A549 (cell line): ENCODE results near the gene SERPINE3. TPM values are rescaled to one million over a fixed set of nuclear protein-coding genes. Genes with fewer than 3 reads are reported as not detected.

Experiments used
- ATAC-seq, 2 experiments: fragments of 200-7000 bp in 1 of 2; fragments of >200 bp in 1 of 2; cut with Nextera tagmentation in 1 of 2; cut with Tn5 transposase in 1 of 2; 3 replicates each; pipeline versions ENCODE4 v1.8.0 to v1.9.1; 2018 to 2020; ENCODE audit warnings: mild to moderate bottlenecking in 1 of 2, moderate library complexity in 1 of 2
- CTCF ChIA-PET: fragments of 300-600 bp; sonication (Branson Sonifier 250); formaldehyde crosslinking; extraction: SDS; loops from one replicate; lab custom pipeline; 2021; ENCODE audit warnings: antibody characterized with exemption, inconsistent platforms; lab: Yijun Ruan, JAX
- POLR2A ChIA-PET: fragments of 350-600 bp; formaldehyde crosslinking; extraction: SDS; loops from one replicate; lab custom pipeline; 2021; ENCODE audit warnings: antibody characterized with exemption, inconsistent platforms; lab: Yijun Ruan, JAX
- DNase-seq, 2 experiments: peaks; one replicate each; pipeline versions ENCODE4 v3.0.0 to v3.0.0-alpha.2; 2011 to 2016; ENCODE audit warnings: low read depth in 1 of 2, low spot score in 1 of 2
- FAIRE-seq: peaks from 2 replicates; lab custom pipeline; 2011; peaks lifted over from hg19 to GRCh38; lab: Jason Lieb, UNC
- H3K27ac ChIP-seq, 2 experiments: fragments of >200 bp; sonication (Bioruptor Twin); formaldehyde crosslinking; 3 replicates each; pipeline ENCODE4 v1.5.1; 2016 to 2017
- H3K4me1 ChIP-seq: fragments of >200 bp; sonication (Bioruptor Twin); formaldehyde crosslinking; 3 replicates; pipeline ENCODE4 v1.6.1; 2016
- H3K4me2 ChIP-seq: fragments of >200 bp; sonication (Bioruptor Twin); formaldehyde crosslinking; 3 replicates; pipeline ENCODE4 v1.6.1; 2016
- H3K4me3 ChIP-seq: fragments of >200 bp; sonication (Bioruptor Twin); formaldehyde crosslinking; 3 replicates; pipeline ENCODE4 v1.5.1; 2016
- H3K9me3 ChIP-seq: fragments of >200 bp; sonication (Bioruptor Twin); formaldehyde crosslinking; 3 replicates; pipeline ENCODE4 v1.6.1; 2016
- BHLHE40 ChIP-seq: IDR thresholded peaks from 2 replicates; pipeline ENCODE4 v1.6.1; 2012; ENCODE audit warnings: low read depth, low read length, inconsistent platforms
- CBX2 ChIP-seq: fragments of 200-600 bp; sonication (generic); IDR thresholded peaks from 2 replicates; pipeline ENCODE4 v1.6.1; 2016; ENCODE audit warnings: low read depth, mild to moderate bottlenecking, borderline replicate concordance
- E2F6 ChIP-seq: IDR thresholded peaks from 2 replicates; pipeline ENCODE4 v1.6.1; 2012; ENCODE audit warnings: low read depth, borderline replicate concordance
- EHMT2 ChIP-seq: fragments of 200-600 bp; sonication (generic); IDR thresholded peaks from 2 replicates; pipeline ENCODE4 v1.6.1; 2016; ENCODE audit warnings: antibody characterized with exemption, low read depth, mild to moderate bottlenecking, moderate library complexity
- EP300 ChIP-seq, 2 experiments: fragments of >200 bp; sonication (Bioruptor Twin); formaldehyde crosslinking; IDR thresholded peaks; 2 replicates in 1 of 2; 3 replicates in 1 of 2; pipeline ENCODE4 v1.6.1; 2016 to 2017
- ESRRA ChIP-seq: fragments of 150-350 bp; IDR thresholded peaks from 2 replicates; pipeline ENCODE4 v1.6.1; 2014; ENCODE audit warnings: mild to moderate bottlenecking, low read length, borderline replicate concordance
- FOSB ChIP-seq: fragments of 250-450 bp; sonication (Bioruptor Pico); IDR thresholded peaks from 2 replicates; pipeline ENCODE4 v1.5.0; 2020; ENCODE audit warnings: mild to moderate bottlenecking, moderate library complexity
- FOXS1 ChIP-seq: fragments of 250-450 bp; sonication (Bioruptor Pico); IDR thresholded peaks from 2 replicates; pipeline ENCODE4 v1.5.0; 2020; ENCODE audit warnings: mild to moderate bottlenecking, moderate library complexity
- HDAC2 ChIP-seq: fragments of 200-600 bp; sonication (generic); IDR thresholded peaks from 2 replicates; pipeline ENCODE4 v1.6.1; 2016
- HEYL ChIP-seq: fragments of 250-450 bp; sonication (Bioruptor Pico); IDR thresholded peaks from 2 replicates; pipeline ENCODE4 v1.8.0; 2021; ENCODE audit warnings: mild to moderate bottlenecking, moderate library complexity
- HMGXB4 ChIP-seq: fragments of 250-450 bp; sonication (Bioruptor Pico); IDR thresholded peaks from 2 replicates; pipeline ENCODE4 v1.5.0; 2021; ENCODE audit warnings: mild to moderate bottlenecking, moderate library complexity, borderline replicate concordance
- JUNB ChIP-seq: fragments of >200 bp; sonication (Bioruptor Twin); formaldehyde crosslinking; IDR thresholded peaks from 2 replicates; pipeline ENCODE4 v1.6.1; 2016
- KDM1A ChIP-seq: fragments of 200-600 bp; sonication (generic); IDR thresholded peaks from 2 replicates; pipeline ENCODE4 v1.6.1; 2016; ENCODE audit warnings: low read depth, mild to moderate bottlenecking
- MAX ChIP-seq: IDR thresholded peaks from 2 replicates; pipeline ENCODE4 v1.6.1; 2012
- MYC ChIP-seq: IDR thresholded peaks from 2 replicates; pipeline ENCODE4 v1.6.1; 2012; ENCODE audit warnings: mild to moderate bottlenecking, inconsistent platforms, low read length, improper control_type of control experiment, borderline replicate concordance
- PBX3 ChIP-seq: IDR thresholded peaks from 2 replicates; pipeline ENCODE4 v1.6.1; 2012
- POLR2AphosphoS2 ChIP-seq: conservative IDR thresholded peaks from 2 replicates; pipeline ENCODE4 v1.6.1; 2012; ENCODE audit warnings: low read length, improper control_type of control experiment, inconsistent platforms
- RARB ChIP-seq: fragments of 250-450 bp; sonication (Bioruptor Pico); IDR thresholded peaks from 2 replicates; pipeline ENCODE4 v1.8.0; 2021; ENCODE audit warnings: mild to moderate bottlenecking, moderate library complexity
- REST ChIP-seq: fragments of 200-600 bp; sonication (generic); IDR thresholded peaks from 2 replicates; pipeline ENCODE4 v1.6.1; 2016; ENCODE audit warnings: antibody characterized with exemption, mild to moderate bottlenecking, moderate library complexity
- RFX5 ChIP-seq: fragments of 450-650 bp; IDR thresholded peaks from 2 replicates; pipeline ENCODE4 v1.7.1; 2014; ENCODE audit warnings: antibody characterized with exemption, mild to moderate bottlenecking, moderate library complexity
- TFCP2L1 ChIP-seq: fragments of 250-450 bp; sonication (Bioruptor Pico); IDR thresholded peaks from 2 replicates; pipeline ENCODE4 v1.5.0; 2021; ENCODE audit warnings: mild to moderate bottlenecking
- ZC3H11A ChIP-seq: fragments of 450-650 bp; IDR thresholded peaks from 2 replicates; pipeline ENCODE4 v1.6.1; 2014; ENCODE audit warnings: antibody characterized with exemption, mild to moderate bottlenecking
- ZFP36 ChIP-seq: fragments of 450-650 bp; IDR thresholded peaks from 2 replicates; pipeline ENCODE4 v1.6.1; 2014; ENCODE audit warnings: borderline replicate concordance; ENCODE audit not compliant: partially characterized antibody
- ZNF302 ChIP-seq: fragments of 250-450 bp; sonication (Bioruptor Pico); IDR thresholded peaks from 2 replicates; pipeline ENCODE4 v1.9.0; 2021; ENCODE audit warnings: inconsistent platforms, mild to moderate bottlenecking, moderate library complexity
- WGBS: methylation state at CpG from one replicate; pipeline ENCODE4 v1.1.6; 2017; ENCODE audit errors: missing lambda C conversion rate; 5-methylcytosine and 5-hydroxymethylcytosine counted together
- polyA plus RNA-seq, 4 experiments: library from polyadenylated mRNA; depleted of rRNA in 3 of 4; stranded (reverse); fragments of >200 nt; fragmentation: RNase III in 1 of 4; extraction: RNeasy Plus Mini Kit Qiagen cat#74134 plus additional on column Dnase treatment in 1 of 4; gene quantifications; 2 replicates in 3 of 4; 3 replicates in 1 of 4; pipeline ENCODE4 v1.2.3, GENCODE V29; 2011 to 2017

The SERPINE3 gene
- polyA plus RNA-seq, 2 of the 4 experiments (the other 2 are of a cell fraction), result 0.09 TPM; not detected in 1

GRCh38 chr13:51346397-51346796 lies 6.9 kb downstream of the SERPINE3 start (continued):
- TF ChIP-seq HDAC2, result no peak
- TF ChIP-seq EP300 (IDR thresholded peaks at IDR 0.05), result no peak
- TF ChIP-seq POLR2AphosphoS2, result no peak
- TF ChIP-seq, all 56 proteins: peak for 0

- no peaks in the 10 kb centered on the region for H3K4me1 ChIP-seq
- DNase-seq, result no peak
- CTCF ChIA-PET, result interaction anchor here (1.9 kb wide), 1 partner anchor 222 kb away, joined by 5 read pairs; no protein-coding TSS in a partner anchor
- TF ChIP-seq TFCP2L1 (no peak), RARB (CRISPR knock-in tag) (no peak), ESRRA (no peak), JUNB (no peak), EHMT2 (no peak), PBX3 (no peak), E2F6 (no peak), MAX (no peak), BHLHE40 (no peak), MYC (no peak), REST (no peak), KDM1A (no peak), FOXS1 (CRISPR knock-in tag) (no peak), HEYL (CRISPR knock-in tag) (no peak)
- TF ChIP-seq, all 56 proteins: peak for 0
- no peak overlapping the region for H3K4me2 ChIP-seq
- POLR2A ChIA-PET, result interaction anchor here (0.6 kb wide), 1 partner anchor 106 kb away, joined by 3 read pairs; the partner anchor contains the start of gene INTS6
- FAIRE-seq (no peak), ATAC-seq (peak; percentile 54 to 62; a peak in 3 of 6 replicates)
- H3K4me3 ChIP-seq, result no peak overlapping the region
- WGBS, result 82% methylated on average over 9 of the region's 9 CpGs
- no peak overlapping the region for H3K27ac ChIP-seq
- H3K9me3 ChIP-seq, result no peaks in the 10 kb centered on the region
Observed at GRCh38 chr13:51347099-51347498, 7.6 kb downstream of the SERPINE3 start.

GRCh38 chr13:51348069-51348967 lies 8.8 kb downstream of the SERPINE3 start:
- H3K9me3 ChIP-seq, result no peaks in the 10 kb centered on the region
- ChIA-PET CTCF (interaction anchor here (0.7 kb wide), 1 partner anchor 95 kb away, joined by 3 read pairs; no protein-coding TSS in a partner anchor), POLR2A (no interaction called here)
- FAIRE-seq, result no peak
- H3K4me2 ChIP-seq, result no peak overlapping the region
- H3K27ac ChIP-seq, result no peak overlapping the region
- WGBS, result 64% methylated on average over 7 of the region's 10 CpGs
- no peak for ATAC-seq
- DNase-seq, result no peak
- H3K4me3 ChIP-seq, result no peak overlapping the region
- H3K4me1 ChIP-seq, result no peaks in the 10 kb centered on the region
- no peak for TF ChIP-seq HMGXB4 (CRISPR knock-in tag)
- TF ChIP-seq ZFP36, result no peak
- TF ChIP-seq KDM1A, result no peak
- TF ChIP-seq ZC3H11A, result no peak
- no peak for TF ChIP-seq FOSB (CRISPR knock-in tag)
- TF ChIP-seq RARB (CRISPR knock-in tag), result no peak
- TF ChIP-seq PBX3, result no peak
- no peak for TF ChIP-seq EHMT2
- TF ChIP-seq ZNF302 (CRISPR knock-in tag), result no peak
- TF ChIP-seq CBX2, result no peak
- TF ChIP-seq RFX5, result no peak
- no peak for TF ChIP-seq POLR2AphosphoS2
- no peak for TF ChIP-seq E2F6
